COLO668 (cell line): Measurements from ENCODE around the gene COQ4.
"Not testable (repeated sequence)": the region's sequence is repeated elsewhere in the genome, so short reads cannot be mapped to it uniquely, and the experiment has no call there.

ENCODE experiments used
- DNase-seq: peaks from one replicate; lab custom pipeline; 2025; ENCODE audit not compliant: unreplicated experiment; lab: John Stamatoyannopoulos, UW

COQ4 gene

GRCh38 chr9:128322404-128323211 is at the start of gene COQ4, which contains the start of gene TRUB2:
TSS of gene COQ4 (plus strand) at chr9:128322839. CDS start at chr9:128322859, 20 bp downstream.
TSS of gene TRUB2 (minus strand) at chr9:128322447. CDS start at chr9:128322408, 39 bp downstream.
- peak; percentile 96 for DNase-seq

DNA sequence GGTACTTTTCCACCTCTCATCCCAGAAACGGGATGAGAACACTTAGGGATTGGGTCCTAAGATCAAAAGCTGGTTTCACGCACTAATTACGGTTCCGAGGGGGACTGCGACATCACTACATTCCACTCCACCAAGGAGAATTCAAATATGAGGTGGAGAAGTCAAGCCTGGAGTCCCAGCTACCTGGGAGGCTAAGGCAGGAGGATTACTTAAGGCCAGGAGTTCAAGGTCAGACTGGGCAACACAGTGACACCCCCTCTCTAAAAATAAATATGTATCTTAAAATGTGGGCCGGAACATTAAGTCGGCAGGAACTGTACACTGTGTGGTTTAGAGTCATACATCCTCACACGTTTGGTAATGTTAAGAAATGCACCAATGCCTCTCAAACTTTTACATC is 48.4 kb upstream of the COQ4 start:
- DNase-seq = no peak

GRCh38 chr9:128275198-128276007 is 47.2 kb upstream of the COQ4 start, which contains the start of gene GOLGA2:
TSS of gene GOLGA2 (minus strand) at chr9:128276007. CDS start at chr9:128275976, 31 bp downstream.
- DNase-seq = peak; percentile 15

DNA sequence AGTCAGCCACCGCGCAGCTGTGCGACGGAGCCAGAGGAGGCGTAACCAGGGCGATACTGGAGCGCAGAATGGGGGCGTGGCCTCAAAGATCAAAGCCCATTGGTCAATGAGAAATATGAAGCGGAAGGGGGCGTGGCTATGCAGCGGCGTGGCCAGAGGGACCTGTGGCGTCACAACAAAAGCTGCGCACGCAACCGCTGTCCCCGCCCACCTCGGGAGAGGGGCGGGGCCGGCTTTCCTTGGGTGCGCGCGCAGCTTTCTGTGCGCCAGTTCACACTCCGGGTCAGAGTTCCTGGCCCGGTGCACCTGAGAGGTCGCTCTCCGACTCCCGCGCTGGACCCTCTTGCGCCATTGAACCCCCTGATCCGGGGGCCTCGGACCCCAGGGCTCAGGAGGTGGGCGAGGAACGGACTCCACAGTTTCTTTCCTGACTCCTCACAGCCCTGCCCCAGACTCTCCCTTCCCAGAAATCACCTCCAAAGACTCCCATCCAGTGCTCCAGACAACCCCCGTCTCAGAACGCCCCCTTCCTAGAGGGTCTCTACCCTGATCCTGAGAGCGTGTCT is 46.5 kb upstream of the COQ4 start, which contains the start of gene SWI5:
Gene SWI5, plus strand, starts transcription at position 269 of the 566 bp plus-strand sequence.
- peak; percentile 99 for DNase-seq

DNA sequence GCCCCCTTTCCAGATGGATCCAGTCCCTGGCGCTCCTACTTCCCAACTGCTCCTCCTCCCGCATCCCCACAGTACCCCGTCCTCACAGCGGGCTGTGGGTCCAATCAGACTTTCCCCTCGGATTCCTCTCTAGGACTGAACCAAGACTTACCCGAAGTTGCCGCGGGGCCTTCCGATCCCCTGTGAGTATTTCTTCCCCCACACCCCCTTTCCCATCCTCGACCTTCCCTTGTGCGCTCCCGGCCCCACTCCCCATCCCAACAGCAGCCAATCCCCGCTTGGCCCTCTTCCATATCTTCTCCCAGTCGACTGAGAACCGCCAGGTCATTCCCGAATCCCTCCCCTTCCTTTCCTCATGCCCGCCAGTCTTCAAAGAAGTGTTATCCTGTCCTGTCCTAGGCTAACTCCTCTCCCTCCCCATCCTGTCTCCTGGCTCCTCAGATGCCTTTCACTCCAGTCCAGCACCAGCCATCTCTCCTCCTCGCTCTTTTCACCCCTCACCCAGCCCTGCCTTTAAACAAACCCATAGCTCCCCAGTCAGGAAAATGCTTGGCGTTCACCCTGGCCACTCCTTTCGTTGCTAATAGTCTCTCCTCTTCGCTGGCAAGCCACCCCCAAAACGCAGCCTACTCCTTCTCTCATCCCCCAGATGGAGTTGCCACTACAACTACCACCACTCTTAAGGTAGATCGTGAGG is 45.9 kb upstream of the COQ4 start:
- peak; percentile 26 for DNase-seq

GRCh38 chr9:128279088-128280073 is 43.3 kb upstream of the COQ4 start:
- not testable (repeated sequence) for DNase-seq

DNA sequence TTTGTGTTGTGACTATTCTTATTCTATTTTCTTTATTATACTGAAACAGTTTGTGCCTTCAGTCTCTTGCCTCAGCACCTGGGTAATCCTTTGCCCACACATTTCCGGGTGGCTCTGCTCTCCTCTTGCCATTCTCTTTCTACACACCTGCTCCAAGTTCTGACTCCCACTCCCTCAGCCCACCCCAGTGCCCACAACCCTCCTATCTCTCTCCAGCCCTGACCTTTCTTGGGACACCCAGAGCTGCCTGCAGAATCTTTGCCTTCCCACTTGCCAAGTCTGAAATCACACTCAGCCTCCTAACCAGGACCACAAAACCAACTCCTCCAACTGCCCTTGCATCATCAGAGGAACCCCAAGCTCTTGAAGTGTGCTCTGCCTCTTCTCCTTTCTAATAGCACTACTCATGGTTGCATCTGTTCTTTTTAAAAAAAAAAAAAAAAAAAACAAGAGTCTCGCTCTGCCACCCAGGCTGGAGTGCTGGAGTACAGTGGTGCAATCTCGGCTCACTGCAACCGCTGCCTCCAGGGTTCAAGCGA is 42.5 kb upstream of the COQ4 start:
- no peak for DNase-seq

DNA sequence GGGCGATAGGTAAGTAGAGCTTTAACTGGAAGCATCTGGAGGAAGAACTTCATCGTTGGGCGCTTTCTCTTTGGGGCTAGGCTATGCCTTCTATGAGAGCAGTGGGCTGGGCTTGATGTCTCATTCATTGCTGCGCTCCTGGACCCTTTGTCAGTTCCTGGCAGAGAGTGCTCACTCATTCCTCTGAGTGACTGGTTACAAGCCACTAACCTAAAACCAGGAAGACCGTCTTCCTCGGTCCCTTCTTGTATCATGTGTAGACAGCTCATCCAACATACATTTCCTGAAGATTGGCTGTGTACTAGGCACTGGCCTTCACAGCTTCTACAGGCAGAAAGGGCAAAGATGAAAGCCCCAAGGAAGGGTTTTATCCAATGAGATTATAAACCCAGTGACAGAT is 40.1 kb upstream of the COQ4 start:
- DNase-seq = no peak

- DNase-seq = peak; percentile 35
Observed at GRCh38 chr9:128285033-128285784, 37.4 kb upstream of the COQ4 start.

GRCh38 chr9:128286440-128286839 is 36.2 kb upstream of the COQ4 start:
- DNase-seq = no peak

DNA sequence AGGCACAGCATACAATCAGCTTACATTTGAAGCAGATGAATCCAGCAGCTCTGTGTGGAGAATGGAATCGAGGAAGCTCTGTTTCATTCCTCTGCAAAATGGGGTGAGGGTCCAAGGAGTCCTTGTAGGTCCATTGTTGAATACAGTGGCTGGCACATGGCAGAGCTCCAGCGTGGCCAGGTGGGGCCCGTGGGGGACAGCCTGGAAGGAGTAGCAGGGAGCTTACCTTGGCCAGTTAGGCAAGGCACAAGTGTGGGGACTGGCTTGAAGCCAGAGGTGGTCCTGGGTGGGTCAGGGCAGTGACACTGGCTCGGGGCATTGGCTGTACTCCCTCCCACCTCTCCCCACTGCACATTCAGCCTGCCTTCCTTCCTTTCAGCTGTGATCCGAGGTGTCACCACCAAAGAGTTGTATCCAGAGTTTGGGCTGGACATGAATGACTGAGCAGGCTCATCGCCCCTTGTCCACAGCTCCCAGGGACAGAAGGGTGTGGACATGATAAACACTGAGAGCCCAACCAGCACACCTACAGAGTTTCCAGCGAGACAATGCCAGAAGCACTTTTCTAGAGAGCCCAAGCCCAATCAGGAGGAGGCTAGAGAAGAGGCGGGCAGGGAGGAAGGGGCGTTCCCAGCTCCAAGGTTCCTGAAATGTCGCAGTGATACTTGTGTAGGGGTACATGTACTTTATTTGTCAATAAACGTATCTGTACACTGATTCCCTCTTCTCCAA is 34.2 kb upstream of the COQ4 start:
- DNase-seq = no peak

GRCh38 chr9:128292009-128292408 is 30.6 kb upstream of the COQ4 start:
- no peak for DNase-seq

DNA sequence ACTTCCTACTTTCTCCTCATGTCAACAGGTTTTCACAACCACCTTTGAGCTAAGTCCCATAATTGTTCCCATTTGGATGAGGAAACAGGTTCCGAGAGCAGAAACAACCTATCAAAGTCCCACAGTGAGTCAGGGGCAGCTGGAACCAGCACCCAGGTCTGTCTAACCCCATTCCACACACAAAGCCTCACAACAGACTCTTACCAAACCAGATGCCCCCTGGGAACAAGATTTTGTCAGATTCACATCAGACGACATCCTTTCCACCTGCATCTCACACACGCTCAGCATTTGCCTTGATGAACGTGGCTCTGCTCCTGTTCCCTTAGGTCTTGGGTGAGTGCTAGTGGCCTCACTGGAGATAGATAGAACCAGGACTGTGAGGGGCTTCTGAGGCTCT is 29.5 kb upstream of the COQ4 start:
- DNase-seq = no peak

GRCh38 chr9:128294142-128294541 is 28.5 kb upstream of the COQ4 start:
- DNase-seq = no peak

DNA sequence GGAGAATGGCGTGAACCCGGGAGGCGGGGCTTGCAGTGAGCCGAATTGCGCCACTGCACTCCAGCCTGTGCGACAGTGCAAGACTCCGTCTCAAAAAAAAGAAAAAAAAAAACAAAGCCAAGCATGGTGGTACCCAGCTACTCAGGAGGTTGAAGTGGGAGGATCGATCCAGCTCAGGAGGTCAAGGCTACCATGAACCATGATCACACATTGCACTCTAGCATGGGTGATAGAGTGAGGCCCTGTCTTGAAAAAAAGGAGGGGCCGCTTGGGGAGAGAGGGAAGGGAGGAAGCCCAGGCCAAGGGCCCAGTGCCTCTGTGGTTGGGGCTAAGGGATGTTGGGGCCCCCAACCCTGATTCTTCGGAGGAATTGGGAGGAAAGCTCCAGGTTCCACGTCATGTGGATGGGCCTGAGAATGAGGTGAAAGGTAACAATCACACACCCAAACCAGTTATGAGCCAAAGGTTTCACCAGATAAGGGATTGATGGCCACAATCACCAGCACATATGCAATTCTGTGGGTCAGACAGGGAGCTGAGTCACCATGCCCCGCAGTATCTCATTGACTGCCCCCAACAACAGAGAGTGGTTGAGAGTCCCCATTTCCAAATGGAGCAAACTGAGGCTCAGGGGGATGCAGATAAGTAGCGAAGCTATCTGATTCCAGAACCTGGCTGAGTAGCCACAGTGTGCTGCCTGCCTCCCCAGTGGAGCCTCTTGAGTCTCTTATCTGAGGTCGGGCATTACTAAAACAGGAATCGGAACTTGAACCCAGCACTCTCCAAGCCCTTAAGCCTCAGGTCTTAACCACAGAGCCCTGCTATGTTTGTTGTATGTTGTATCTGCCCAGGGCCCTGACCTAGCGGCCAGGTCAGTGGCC is 26.1 kb upstream of the COQ4 start:
- no peak for DNase-seq

- DNase-seq = no peak
Observed at GRCh38 chr9:128297221-128297773, 25.3 kb upstream of the COQ4 start.
